ENCODE data around the gene KNCN. TPM values are rescaled to one million over a fixed set of nuclear protein-coding genes. Genes with fewer than 3 reads are reported as not detected.

Gene KNCN
- total RNA-seq, result not detected in 2 replicates

GRCh38 chr1:46551597-46552095, at the start of gene KNCN:
Gene KNCN, minus strand, starts transcription at chr1:46551647. Its CDS starts 432 bp downstream, at chr1:46551215.

Other genes starting within 250 kb of the KNCN start
- gene LRRC41, start 248.0 kb downstream of the KNCN start, total RNA-seq, result 89.5 and 103 TPM in 2 replicates
- gene UQCRH, start 247.9 kb downstream of the KNCN start, total RNA-seq, result 491 and 703 TPM in 2 replicates
- gene NSUN4, start 210.8 kb downstream of the KNCN start, total RNA-seq, result 12.4 and 19.2 TPM in 2 replicates
- 2.0 and 3.5 TPM in 2 replicates for gene FAAH, start 157.3 kb downstream of the KNCN start, total RNA-seq
- not detected in 2 replicates for gene DMBX1, start 61.8 kb downstream of the KNCN start, total RNA-seq
- 11.3 and 13.8 TPM in 2 replicates for gene MKNK1, start 52.6 kb upstream of the KNCN start, total RNA-seq
- gene MOB3C, start 65.2 kb upstream of the KNCN start, total RNA-seq, result 7.3 and 10.7 TPM in 2 replicates
- gene ATPAF1, start 116.7 kb upstream of the KNCN start, total RNA-seq, result 40.6 and 49.5 TPM in 2 replicates
- gene TEX38, start 120.2 kb upstream of the KNCN start, total RNA-seq, result not detected in 2 replicates
- gene EFCAB14, start 167.5 kb upstream of the KNCN start, total RNA-seq, result 27.0 and 35.2 TPM in 2 replicates
- gene CYP4B1, start 247.4 kb upstream of the KNCN start, total RNA-seq, result 0.28 TPM in 1 of 2 replicates, not detected in the other

All from regular cardiac myocyte (primary cell).